HG03159 (cell line): ENCODE results near the gene TCF7L1.

ENCODE experiments used
- ATAC-seq: cut with Tn5 transposase; IDR thresholded peaks from one replicate; pipeline ENCODE4 v1.9.1; 2021; ENCODE audit warnings: mild to moderate bottlenecking, moderate library complexity; ENCODE audit not compliant: unreplicated experiment

TCF7L1 gene

DNA sequence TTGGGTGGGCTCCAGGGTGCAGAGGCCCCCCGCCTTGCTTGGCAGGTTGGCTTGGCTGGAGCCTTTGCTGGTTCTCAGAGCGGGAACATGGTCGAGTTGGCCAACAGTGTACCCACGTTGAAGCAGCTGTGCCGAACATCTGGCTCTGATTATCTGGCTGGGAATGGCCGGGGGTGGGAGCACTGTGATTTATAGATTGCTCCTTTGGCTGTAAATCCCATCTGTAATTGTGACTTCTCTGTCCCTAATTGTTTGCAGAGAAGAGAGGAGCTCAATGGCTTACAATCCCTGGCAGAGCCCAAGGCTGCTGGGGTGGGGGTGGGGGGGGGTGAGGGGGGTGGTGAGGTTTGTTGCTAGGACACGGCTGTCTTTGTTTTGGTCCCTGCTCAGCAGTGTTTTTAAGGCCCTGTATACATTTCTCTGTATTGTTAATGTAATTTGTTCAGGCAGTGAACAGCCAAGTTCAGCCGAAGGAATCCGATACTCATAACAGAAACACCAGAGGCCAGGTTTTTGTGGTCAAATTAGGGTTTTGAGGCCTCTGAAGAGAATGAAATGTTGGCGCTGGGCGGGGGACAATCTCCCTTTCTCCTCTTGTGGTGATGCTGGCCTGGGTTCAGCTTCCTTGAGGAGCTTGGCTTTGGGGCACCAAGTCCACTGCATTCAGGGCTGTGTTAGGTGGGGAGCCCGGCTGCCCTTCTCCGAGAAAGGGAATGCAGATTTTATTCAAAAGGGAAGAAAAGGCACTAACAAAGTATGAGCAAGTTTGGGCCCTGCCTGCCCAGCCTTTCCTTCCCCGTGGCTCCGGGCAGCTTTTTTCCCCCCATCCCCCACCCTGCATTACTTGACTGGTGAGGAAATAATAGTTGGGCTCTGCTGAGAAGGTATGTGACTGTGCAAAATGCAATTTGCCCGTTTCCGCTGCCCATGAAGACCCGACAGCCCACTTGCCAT, 82.5 kb downstream of the TCF7L1 start:
- ATAC-seq, result no peak

DNA sequence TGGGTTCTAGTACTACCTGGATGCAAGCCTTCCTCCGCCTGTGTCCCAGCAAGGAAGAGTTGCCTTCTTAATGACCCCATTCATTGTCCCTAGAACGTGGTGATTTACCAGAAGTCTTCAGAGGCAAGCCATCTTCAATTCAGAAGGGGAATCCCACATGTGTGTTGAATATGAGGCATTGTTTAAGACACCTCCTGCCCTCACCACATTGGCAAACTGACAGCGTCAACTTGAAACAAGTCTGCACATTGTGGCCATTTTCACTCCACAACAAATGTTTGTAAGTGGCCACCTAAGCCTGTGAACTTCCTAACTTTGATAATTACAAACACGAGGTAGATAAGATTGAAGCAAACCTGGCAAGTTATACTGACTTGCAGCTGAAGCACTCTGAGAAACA, 83.7 kb downstream of the TCF7L1 start:
- ATAC-seq, result no peak

DNA sequence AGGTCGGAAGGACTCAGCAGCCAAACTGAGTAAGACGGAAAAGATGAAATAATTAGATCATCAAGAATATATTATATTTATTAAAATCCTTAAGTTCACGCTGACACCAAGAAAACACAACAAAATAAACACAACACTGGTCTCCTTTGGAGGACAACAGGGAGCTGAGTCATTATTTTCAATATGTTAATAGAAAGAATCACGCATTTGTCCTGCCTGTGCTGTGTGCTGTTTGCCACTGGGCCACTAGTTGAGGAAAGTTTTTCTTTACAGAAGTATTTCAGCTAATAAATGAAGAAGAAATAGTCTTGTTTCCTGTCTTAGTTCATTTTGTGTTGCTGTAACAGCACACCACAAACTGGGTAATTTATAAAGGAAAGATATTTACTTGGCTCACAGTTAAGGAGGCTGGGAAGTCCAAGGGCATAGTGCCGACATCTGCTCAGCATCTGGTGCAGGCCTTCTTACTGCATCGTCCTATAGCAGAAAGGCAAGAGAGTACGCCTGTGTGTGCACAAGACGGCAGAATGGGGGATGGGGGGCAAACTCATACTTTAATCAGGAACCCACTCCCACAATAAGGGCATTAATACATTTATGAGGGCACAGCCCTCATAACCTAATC, 88.0 kb downstream of the TCF7L1 start:
- no peak for ATAC-seq

DNA sequence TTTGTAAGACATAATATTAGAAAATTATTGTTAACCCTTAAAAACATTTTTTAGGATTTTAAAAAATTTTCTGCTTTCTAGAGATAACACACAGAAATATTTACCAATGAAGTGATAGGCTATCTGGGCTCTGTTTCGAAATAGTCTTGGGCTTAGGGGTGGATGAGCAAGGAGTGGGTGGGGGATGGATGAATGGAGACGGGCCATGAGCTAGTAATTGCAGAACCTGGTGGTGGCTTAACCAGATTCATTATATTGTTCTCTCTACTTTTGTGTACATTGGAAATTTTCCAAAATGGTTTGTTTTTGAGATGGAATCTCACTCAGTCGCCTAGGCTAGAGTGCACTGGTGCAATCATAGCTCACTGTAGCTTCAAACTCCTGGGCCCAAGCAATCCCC, 89.6 kb downstream of the TCF7L1 start:
- no peak for ATAC-seq

DNA sequence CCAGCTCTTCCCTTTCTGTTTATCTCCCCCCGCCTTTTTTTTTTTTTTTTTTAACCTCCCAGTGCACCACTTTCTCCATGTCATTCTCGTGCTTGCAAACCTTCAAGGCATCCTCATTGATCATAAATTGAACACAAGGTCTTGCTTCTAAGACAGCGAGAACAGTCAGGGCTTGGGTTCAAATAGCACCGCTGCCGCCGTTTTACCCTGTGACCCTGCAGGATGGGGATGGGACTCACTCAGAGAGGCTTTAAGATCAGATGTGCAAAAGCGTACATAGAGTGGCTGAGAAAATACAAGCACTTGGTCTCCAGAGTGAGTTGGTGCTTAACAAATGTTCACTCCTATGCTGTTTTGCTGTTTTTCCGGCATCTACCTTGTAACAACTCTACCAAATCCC, 93.6 kb downstream of the TCF7L1 start:
- no peak for ATAC-seq

DNA sequence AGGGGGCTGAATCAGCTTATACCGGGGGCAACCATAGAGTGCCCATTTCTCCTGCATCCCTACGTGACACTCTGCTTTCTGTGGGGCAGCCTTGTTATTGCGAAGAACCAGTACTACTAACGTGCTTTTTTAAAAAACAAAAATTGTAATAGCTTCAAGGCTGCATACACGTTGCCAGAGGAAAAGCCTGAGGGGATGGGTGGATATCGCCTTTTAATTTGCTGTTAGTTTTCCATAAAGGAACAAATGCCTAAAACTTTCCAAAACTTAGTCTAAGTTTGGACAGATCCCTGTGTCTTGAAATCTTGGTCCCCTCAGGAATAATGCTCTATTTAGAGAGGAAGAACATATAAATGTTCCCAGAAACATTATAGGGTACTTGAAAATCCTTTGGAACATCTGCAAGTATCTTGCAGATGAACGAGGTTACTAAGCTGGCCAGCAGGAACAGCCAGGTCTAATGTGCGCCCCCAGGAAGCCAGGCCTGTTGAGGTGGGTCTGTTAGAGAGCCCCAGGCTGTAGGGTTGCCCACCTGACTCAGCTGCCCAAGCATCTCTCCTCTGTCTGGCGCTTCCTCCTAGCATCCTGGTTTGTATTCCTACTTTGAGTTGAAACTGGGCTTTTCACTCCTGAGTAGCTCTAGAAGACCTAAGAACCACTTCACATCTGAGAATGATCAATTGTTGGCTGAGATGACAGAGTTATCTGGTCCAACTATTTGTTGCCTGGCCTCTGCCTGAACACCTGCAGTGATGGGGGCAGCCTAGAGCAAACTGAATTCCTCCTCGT, 97.7 kb downstream of the TCF7L1 start:
- peak; percentile 62 for ATAC-seq

DNA sequence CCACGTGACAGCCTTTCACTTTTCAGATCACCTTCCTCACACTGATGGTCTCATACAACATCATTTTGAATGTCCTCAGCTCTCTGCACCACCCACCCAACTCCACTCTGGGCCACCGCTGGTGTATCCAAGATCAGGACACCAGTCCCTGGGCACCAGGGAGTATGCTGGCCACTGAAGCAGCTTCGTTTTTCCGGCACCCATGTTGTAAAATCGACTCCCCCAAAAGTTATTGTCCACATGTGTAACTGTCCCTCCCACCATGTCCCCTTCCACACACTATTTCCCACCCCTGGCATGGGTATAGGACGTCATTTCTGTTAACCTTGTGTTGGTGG, 98.2 kb downstream of the TCF7L1 start:
- no peak for ATAC-seq

DNA sequence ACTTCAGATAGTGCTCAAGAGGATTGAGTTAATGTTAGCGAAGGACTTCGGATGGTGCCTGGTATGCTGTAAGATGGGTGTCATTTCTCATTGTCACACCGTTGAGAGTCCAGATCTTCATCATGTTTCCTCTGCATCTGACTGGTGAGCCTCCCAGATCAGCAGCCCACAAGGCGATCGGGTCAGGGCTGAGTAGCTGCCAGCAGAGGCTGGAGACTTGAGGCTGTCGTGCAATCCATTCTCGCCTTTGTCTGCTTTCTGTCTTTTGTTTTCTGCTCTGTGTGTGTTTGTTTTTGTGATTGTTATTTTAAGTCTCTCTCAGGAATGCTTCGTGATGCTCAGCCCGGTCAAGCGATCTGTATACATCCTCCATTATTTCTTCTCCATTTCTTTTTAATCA, 98.8 kb downstream of the TCF7L1 start:
- no peak for ATAC-seq

DNA sequence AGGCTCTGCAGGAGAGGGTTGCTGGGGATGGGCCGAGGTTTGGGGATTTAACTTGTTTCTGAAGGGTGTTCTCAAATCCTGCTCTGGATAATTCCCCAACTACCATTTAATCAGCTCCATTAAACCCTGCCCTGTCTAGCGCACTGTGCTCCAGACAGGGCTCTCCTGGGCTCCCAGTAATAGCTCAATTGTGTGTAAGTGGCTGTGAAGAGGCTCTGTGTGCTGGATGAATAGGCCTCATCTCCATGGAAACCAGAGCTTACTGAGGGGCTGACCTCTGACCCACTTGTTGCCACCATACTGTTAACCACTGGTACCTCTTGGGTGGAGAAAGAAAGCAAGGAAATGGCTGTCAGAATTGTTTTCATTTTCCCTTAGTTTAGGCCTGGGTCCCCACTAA, 101.7 kb downstream of the TCF7L1 start:
- no peak for ATAC-seq

DNA sequence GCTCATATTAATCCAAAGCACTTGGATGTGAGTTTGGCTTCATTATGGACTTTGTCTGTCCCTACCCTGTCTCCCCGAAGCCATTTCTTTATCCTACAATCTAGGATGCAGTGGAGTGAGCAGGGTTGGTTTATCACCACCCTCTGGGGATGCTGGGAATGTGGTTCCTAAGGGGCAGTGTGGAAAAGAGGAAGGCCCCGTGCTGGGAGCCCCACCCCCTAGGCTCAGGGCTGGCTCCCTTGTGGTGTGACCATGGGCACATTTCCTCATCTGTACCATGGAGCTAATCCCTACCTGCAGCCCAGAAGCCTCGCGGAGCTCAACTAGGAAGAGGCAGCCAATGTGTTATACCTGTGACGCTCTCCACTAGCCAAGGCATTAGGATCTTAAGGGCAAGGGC, 102.1 kb downstream of the TCF7L1 start:
- ATAC-seq, result no peak

DNA sequence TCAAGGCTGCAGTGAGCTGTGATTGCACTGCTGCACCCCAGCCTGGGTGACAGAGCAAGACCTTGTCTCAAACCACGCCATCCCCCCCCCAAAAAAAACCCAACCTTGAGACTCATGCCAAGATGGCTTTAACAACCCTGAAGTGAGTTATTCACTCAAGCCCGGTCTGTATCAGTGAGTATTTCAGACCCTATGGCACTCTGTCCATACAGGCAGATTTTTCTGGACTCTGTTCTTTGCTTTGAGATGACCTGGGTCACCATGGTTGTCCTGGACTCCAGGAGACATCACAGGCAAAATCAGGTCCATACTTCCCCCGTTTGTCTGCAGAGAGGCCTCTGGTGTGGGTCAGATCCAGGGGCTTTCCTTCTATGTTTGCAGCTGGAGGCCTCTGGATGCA, 102.9 kb downstream of the TCF7L1 start:
- no peak for ATAC-seq

DNA sequence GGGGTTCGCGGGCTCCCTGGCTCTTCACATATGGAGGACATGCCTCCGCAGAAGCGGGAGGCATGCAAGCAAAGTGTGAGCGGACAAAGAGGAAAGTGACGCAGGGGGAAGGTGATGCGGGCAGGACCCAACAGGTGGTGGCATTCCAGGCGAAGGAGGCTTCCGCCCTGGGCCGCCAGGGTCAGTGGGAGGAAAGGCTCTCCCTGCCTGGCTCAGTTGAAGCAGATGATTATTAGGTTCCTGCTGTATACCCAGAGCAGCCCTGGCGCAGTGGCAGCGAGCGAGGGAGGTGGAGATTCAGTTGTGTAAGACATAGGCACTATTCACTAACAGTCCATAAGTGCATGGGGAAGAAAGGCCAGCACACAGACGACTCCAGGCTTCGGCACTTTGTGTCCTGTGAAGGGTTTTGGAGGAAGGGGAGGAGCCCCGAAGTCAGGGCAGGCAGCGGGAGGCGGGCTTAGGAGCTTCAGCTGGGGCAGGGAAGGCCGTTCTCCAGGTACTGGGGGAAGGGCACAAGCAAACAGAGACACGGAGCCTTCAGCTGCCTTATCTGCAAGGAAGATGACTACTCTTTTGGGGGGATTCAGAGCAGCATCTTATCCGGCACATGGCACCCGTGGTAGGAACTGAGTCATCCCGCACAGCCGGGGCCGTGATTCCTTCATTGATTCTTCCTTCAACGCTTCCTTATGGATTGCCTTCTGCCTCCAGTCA, 104.8 kb downstream of the TCF7L1 start:
- ATAC-seq, result no peak

DNA sequence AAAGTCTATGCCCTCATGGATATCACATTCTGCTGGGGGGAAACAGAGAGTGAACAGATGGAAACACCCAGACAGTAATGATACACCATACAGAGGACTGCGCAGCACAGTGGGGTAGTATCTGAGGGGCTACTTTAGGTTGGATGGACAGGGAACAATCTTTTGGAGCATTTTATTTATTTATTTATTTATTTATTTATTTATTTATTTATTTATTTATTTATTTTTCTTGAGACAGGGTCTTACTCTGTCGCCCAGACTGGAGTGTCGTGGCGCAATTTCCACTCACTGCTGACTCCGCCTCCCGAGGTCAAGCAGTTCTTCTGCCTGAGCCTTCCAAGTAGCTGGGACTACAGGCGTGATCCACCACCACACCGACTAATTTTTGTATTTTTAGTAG, 105.4 kb downstream of the TCF7L1 start:
- ATAC-seq, result no peak

DNA sequence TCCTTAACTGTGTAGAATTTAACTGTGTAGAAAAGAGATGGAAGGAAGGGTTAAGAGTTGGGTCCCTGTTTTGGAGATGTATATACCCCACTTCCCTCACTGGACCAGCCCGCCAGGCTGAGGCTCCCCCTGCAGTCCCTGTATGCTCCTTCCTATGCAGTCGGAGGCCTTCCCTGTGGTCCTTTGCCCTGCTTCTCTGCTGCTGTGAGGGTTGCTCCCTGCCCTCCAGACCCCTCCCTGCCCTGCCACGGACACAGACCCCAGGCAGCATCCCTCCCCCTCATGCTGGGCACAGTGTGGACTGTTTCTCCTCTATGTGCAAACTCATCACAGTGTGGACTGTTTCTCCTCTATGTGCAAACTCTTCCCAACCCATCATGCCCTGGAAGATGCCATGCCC, 105.9 kb downstream of the TCF7L1 start:
- ATAC-seq, result no peak

DNA sequence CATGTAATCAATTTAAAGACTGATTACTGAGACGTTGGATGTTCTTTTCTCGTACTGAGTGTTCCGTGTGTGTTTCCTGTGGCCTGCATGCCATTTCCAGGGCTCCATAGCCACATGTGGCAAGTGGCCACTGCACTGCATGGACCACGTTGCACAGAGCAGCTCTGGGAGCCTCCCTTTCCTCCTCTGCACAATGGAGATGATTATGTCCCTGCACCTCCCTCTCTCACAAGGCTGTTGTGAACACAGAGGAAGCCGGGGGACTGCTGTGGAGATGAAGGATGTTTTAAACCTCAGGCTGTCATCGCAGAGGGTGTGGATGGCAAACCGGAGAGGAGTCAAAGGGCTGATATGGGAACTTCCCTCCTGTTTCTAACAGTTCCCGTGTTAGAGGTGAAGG, 106.9 kb downstream of the TCF7L1 start:
- no peak for ATAC-seq

DNA sequence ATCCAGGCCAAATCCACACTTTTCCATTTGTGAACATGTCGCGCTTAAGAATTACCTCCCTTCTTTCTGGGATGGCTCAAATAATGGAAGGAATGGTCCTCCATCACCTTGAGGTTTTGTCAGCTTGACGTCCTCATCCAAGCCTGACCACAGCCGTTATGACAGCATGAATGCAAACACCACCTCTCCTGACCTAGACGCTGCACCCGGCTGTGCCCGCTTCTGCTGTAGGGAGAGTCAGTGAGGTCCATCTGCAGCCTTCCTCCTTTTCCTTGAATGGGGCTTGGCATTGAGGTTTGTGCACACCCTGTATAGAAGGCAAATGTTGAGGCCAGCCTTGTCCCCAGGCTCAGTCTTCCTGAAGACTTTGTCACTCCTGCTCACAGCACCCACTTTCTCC, 109.1 kb downstream of the TCF7L1 start:
- ATAC-seq, result no peak

DNA sequence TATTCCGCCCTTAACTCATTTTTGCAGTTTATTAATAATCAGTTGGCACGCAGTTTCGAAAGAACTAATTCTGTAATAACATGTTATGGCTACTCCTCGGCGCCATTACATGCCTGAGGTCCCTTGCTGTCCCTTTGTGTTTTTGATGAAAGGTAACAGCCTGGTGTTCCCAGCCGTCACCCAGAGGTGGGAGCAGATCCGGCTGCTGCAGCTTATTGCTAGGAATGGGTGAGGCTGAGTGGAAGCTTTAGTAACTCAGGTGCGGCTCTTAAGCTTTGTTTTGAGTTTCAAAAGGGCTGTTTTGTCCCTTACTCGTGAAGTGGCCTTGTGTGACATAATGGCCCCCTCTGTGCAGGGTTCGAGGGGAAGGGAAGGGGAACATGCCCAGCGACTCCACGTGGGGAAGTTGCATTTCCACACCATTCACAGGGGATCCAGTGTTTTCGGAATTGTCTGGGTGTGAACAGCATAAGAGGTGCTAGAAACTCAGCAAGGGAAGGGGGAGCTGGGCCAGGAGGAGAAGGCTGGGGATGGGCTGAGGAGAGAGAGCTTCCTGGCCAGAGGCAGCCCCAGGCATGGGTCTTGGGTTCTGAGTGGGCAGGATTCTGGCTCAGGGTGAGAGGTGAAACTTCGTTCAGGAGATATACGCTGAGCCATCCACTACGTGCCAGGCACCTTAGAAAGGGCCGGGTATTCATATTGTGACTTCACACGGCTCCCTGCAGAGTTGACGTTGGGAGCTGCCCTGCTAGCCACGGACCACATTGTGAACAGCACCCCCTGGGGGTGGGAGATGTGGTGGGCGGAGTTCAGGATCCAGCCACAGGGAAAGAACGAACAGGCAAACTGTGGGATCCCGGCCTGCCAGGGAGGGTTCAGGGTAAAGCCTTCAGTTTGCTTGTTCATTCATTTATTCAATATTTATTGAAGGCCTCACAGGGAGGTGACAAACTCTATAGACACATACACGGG, 110.2 kb downstream of the TCF7L1 start:
- ATAC-seq, result no peak

DNA sequence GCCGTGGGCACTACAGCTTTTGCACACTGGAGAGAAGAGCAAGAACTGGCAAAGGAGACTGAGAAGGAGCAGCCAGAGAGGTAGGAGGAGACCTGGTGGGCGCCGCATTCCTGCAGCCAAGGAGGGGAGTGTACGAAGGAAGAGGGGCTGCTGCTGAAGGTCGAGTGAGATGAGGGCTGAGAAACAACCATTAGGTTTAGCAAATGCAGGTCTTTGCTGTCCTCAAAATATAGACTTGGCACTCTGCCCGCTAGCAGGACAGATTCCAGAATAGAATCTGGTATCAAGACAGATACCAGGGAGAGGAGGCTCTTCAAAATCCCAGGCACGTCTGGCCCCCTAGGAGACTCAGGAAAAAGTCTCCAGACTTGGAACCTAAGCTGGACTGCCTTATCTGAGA, 111.6 kb downstream of the TCF7L1 start:
- ATAC-seq, result no peak

DNA sequence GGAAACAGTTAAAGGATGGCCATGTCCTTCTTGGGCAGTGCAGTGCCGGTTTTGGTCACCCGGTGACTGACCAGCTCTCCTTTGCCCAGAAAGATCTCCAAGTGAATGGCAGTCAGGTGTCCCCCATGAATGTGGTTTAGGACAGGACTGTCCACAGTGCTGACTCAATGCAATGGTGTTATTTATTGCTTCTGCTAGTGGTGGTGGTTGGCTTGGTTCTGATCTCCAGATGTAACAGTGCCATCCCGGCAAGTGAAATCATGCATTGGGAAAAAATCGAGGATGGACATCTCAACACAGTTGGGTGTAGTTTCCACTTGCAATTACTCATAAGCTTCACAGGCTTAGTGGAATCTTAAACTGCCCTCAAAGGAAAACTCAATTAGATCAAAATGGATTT, 112.7 kb downstream of the TCF7L1 start:
- ATAC-seq, result no peak

DNA sequence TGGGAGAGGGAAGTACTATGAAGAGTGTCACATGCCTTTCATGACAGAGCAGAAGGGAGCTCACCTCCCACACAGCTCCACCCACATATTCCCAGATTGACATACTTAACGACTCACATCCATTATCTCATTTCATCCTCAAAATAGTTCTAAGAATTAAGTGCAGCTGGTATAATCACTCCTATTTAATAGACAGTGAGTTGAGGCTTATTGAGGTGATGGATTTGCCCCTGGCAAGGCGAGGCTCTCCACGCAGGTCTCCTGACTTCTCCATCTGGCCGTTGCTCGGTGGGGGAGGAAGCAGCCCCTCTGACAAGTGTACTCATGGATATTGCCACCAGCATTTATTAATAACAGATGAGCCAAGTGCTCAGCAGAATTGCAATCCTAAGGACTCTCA, 113.2 kb downstream of the TCF7L1 start:
- no peak for ATAC-seq
